Nephron (organoid): ENCODE results near the gene DEPDC5.

Source experiments
- H3K27ac Mint-ChIP-seq, 3 experiments: 2 replicates each; pipeline ENCODE4 v1.8.0; 2020; ENCODE audit warnings: mixed read lengths in 3 of 3, mild to moderate bottlenecking in 2 of 3, moderate library complexity in 1 of 3
- H3K27me3 Mint-ChIP-seq: 2 replicates; pipeline ENCODE4 v1.8.0; 2021; ENCODE audit warnings: low read depth, mild to moderate bottlenecking, moderate library complexity, mixed read lengths
- H3K36me3 Mint-ChIP-seq: 2 replicates; pipeline ENCODE4 v1.8.0; 2020; ENCODE audit warnings: low read depth, mixed read lengths
- H3K4me1 Mint-ChIP-seq: 2 replicates; pipeline ENCODE4 v1.8.0; 2020; ENCODE audit warnings: mixed read lengths
- H3K4me3 Mint-ChIP-seq, 3 experiments: 2 replicates each; pipeline ENCODE4 v1.8.0; 2020; ENCODE audit warnings: mild to moderate bottlenecking in 3 of 3, mixed read lengths in 3 of 3, moderate library complexity in 2 of 3
- H3K9me3 Mint-ChIP-seq: 2 replicates; pipeline ENCODE4 v1.8.0; 2020; ENCODE audit warnings: mixed read lengths
- TF ChIP-seq, protein P1 (sequence below), 3 experiments: fragments of 200-600 bp; sonication (generic); IDR thresholded peaks; one replicate each; pipeline ENCODE4 v1.5.0; 2021; ENCODE audit warnings: antibody characterized with exemption in 3 of 3; ENCODE audit not compliant: unreplicated experiment in 3 of 3

Gene DEPDC5

DNA sequence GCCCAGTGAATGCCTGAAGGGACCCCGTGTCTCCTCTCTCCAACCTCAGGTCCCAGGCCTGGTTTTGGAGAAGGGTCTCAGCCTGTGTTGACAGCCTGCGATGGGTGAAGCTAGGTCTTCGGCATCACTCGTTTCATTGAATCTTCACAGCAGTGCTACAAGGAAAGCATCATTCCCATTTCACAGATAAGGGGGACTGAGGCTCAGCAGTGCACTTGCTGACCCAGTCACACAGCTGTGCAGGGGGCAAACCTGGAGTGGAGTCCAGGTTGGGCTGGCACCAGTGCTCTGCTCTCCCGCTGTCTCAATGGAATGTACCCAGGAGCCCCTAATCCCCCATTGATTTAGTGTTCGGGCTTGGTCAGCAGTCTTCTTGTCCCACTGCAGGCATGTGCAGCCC lies 179.6 kb downstream of the DEPDC5 start:
- Mint-ChIP-seq H3K4me3 (no peak overlapping the region), H3K27ac (no peak overlapping the region), H3K4me1 (peaks cover 19% of the 10 kb centered on the region), H3K27me3 (no peaks in the 10 kb centered on the region), H3K9me3 (no peaks in the 10 kb centered on the region), H3K36me3 (no peaks in the 10 kb centered on the region)
- TF ChIP-seq, protein P1, sequence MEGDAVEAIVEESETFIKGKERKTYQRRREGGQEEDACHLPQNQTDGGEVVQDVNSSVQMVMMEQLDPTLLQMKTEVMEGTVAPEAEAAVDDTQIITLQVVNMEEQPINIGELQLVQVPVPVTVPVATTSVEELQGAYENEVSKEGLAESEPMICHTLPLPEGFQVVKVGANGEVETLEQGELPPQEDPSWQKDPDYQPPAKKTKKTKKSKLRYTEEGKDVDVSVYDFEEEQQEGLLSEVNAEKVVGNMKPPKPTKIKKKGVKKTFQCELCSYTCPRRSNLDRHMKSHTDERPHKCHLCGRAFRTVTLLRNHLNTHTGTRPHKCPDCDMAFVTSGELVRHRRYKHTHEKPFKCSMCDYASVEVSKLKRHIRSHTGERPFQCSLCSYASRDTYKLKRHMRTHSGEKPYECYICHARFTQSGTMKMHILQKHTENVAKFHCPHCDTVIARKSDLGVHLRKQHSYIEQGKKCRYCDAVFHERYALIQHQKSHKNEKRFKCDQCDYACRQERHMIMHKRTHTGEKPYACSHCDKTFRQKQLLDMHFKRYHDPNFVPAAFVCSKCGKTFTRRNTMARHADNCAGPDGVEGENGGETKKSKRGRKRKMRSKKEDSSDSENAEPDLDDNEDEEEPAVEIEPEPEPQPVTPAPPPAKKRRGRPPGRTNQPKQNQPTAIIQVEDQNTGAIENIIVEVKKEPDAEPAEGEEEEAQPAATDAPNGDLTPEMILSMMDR (IDR thresholded peaks at IDR 0.05; ENCODE audit: unreplicated experiment in 3 of 3): no peak

DNA sequence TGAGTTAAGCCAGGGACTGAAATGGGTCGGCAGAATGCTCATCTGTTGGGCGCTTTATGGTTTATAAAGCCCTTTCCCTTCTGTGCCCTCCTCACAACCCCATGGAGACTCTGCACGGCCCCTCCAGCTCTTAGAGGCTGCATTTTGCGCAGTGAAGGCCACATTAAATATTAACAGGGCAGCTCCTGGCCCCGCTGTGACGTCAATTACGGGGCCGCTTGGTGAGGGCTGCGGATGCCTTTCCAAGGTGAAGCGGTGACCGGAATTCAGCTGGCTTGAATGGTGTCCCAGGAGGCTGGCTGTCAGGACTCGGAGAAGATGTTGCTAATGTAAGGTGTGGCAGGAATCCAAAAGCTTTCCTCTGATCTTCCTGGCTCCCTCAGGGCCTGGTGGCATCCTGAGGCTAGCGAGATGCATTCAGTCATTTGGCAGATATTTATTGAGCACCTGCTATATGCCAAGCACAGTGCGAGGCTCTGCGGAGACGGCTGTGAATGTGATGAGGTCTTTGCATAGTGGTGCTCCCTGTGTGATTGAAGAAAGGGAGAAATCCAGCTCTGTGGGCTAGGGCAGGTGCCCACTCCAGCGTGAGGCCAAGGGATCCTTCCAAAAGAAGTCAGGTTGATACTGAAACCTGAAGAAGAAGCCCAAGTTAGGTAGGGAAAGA lies 180.1 kb downstream of the DEPDC5 start:
- peak overlapping the region in 1 of 3 experiments; percentile 14 for H3K27ac Mint-ChIP-seq
- H3K9me3 Mint-ChIP-seq: no peaks in the 10 kb centered on the region
- TF ChIP-seq, protein P1 (IDR thresholded peaks at IDR 0.05; ENCODE audit: unreplicated experiment in 3 of 3): no peak
- H3K4me3 Mint-ChIP-seq: no peak overlapping the region
- no peaks in the 10 kb centered on the region for H3K36me3 Mint-ChIP-seq
- H3K27me3 Mint-ChIP-seq: no peaks in the 10 kb centered on the region
- H3K4me1 Mint-ChIP-seq: peaks cover 20% of the 10 kb centered on the region

DNA sequence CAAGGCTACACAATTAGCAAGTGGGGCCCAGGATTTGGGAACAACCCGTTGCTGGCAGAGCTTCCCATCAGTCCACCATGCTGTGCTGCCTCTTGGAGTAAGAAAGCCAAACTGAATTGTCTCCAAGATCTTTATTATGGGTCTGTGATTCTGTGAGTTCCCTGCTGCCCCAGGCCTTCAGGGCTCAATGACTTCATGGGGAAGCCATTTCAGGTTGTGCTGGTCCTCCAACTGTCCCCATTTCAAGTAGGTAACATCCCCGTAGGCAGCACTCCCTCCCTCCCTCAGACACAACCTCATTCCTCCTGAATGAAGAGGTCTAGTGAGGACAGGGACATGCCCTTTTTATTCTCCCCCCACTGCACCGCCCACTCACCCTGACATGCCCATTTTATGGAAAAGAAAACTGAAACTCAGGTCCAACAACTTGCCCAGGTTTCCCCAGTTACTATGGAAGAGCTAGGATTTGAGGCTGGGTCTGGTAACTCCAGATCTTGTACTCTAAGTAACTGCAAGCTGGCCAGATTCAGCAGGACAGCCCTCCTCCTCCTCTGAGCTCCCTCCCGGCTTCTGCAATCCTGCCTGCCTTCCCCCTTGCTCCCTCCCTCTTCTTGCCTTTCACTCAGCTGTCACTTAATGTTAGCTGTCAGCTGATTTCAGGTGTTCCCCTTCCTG lies 182.3 kb downstream of the DEPDC5 start:
- Mint-ChIP-seq H3K27me3 (no peaks in the 10 kb centered on the region), H3K9me3 (no peaks in the 10 kb centered on the region), H3K4me3 (no peak overlapping the region), H3K36me3 (no peaks in the 10 kb centered on the region), H3K4me1 (peaks cover 10% of the 10 kb centered on the region), H3K27ac (peak overlapping the region in 1 of 3 experiments; percentile 25)
- TF ChIP-seq, protein P1 (IDR thresholded peaks at IDR 0.05; ENCODE audit: unreplicated experiment in 3 of 3): no peak

DNA sequence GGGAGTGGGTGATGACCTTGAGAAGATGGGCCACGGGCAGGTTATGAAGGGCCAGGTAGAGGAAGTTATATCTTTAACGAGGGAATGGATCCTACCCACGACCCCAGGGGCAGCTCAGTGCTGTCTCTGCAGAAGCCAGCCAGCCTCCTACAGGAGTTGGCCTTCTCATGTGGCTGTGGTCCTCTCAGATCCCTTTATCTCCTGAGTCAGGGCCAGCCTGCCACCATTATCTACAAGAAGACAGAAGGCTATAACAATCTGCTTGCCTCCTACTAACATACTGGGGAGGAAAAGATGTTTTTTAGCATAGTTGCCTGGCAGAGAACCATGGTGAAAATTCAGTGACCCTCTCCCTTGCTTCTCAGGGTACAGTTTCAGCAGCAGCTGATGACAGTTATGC lies 183.5 kb downstream of the DEPDC5 start:
- H3K27me3 Mint-ChIP-seq: no peaks in the 10 kb centered on the region
- no peaks in the 10 kb centered on the region for H3K9me3 Mint-ChIP-seq
- H3K4me1 Mint-ChIP-seq: peaks cover 10% of the 10 kb centered on the region
- no peak overlapping the region for H3K4me3 Mint-ChIP-seq
- TF ChIP-seq, protein P1 (IDR thresholded peaks at IDR 0.05; ENCODE audit: unreplicated experiment in 3 of 3): no peak
- no peaks in the 10 kb centered on the region for H3K36me3 Mint-ChIP-seq
- H3K27ac Mint-ChIP-seq: no peak overlapping the region

DNA sequence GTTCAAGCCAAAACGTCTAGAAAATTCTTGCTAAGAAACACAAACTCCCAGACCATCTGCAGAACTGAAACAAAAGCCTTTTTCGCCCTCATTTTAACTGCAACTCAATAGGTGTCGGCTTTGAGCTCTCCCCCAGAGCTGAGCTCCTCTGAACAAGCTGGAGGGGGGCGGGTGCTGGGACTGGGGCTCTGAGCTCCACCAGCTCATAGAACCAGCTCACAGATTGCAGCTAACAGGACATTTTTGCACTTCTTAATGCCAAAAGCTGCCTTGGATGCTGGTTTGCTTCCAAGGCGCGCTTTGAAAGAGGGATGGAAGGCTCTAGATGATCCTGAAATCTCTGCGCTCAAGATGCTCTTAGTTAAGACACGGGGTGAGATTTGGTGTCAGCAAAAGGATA lies 184.5 kb downstream of the DEPDC5 start:
- no peak overlapping the region for H3K27ac Mint-ChIP-seq
- no peaks in the 10 kb centered on the region for H3K9me3 Mint-ChIP-seq
- TF ChIP-seq, protein P1 (IDR thresholded peaks at IDR 0.05; ENCODE audit: unreplicated experiment in 3 of 3): no peak
- peak overlapping the region in 1 of 3 experiments; percentile 9 for H3K4me3 Mint-ChIP-seq
- peaks cover 10% of the 10 kb centered on the region for H3K4me1 Mint-ChIP-seq
- no peaks in the 10 kb centered on the region for H3K36me3 Mint-ChIP-seq
- no peaks in the 10 kb centered on the region for H3K27me3 Mint-ChIP-seq

DNA sequence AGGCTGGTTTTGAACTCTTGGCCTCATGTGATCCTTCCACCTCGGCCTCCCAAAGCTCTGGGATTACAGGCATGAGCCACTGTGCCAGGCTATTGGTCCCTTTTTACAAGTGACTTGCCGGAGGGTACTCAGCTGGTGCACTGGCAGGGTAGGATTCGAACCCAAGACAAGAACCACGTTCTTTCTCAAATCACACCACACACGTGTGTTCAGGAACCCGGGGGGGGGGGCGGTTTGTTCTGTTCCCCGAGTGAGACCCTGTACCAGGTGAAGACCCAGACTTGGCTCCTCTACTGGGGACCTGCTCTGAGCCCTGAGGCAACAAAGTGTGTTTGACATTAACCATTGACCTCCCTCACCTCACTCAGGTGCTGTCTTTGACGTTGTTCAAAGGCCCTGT lies 186.7 kb downstream of the DEPDC5 start:
- Mint-ChIP-seq H3K27me3 (no peaks in the 10 kb centered on the region), H3K27ac (no peak overlapping the region), H3K4me1 (peaks cover 10% of the 10 kb centered on the region), H3K36me3 (no peaks in the 10 kb centered on the region), H3K9me3 (no peaks in the 10 kb centered on the region), H3K4me3 (peak overlapping the region in 1 of 3 experiments; percentile 51)
- TF ChIP-seq, protein P1 (IDR thresholded peaks at IDR 0.05; ENCODE audit: unreplicated experiment in 3 of 3): no peak
